Neural cell (in vitro differentiated cells): ENCODE measurements around the gene AGRP. TPM values are rescaled to one million over a fixed set of nuclear protein-coding genes. Genes with fewer than 3 reads are reported as not detected.

Source experiments
- H2AFZ ChIP-seq: fragments of 200-600, 300-800 bp; sonication (generic), shearing (Covaris generic); 2 replicates; pipeline ENCODE4 v1.6.0; 2014; ENCODE audit warnings: low read depth, mild to moderate bottlenecking, antibody characterized with exemption, low read length, moderate library complexity
- H3F3A ChIP-seq: fragments of 200-600 bp; shearing (Covaris generic); 2 replicates; pipeline ENCODE4 v1.6.1; 2016; ENCODE audit warnings: mild to moderate bottlenecking, moderate library complexity, mixed read lengths, antibody characterized with exemption, low read length; ENCODE audit not compliant: insufficient read depth, poor library complexity, severe bottlenecking
- H3K27ac ChIP-seq: fragments of 200-600, 300-800 bp; sonication (generic), shearing (Covaris generic); 2 replicates; pipeline ENCODE4 v1.5.1; 2014; ENCODE audit warnings: mild to moderate bottlenecking, low read length, moderate library complexity
- H3K27me3 ChIP-seq: fragments of 300-800, 200-600 bp; sonication (generic), shearing (Covaris generic); 2 replicates; pipeline ENCODE4 v1.6.0; 2014; ENCODE audit warnings: mild to moderate bottlenecking, low read depth, low read length, moderate library complexity; ENCODE audit not compliant: insufficient read depth
- H3K36me3 ChIP-seq: fragments of 300-800, 200-600 bp; sonication (generic), shearing (Covaris generic); 2 replicates; pipeline ENCODE4 v1.5.1; 2014; ENCODE audit warnings: mild to moderate bottlenecking, antibody characterized with exemption, low read length, moderate library complexity; ENCODE audit not compliant: insufficient read depth
- H3K4me2 ChIP-seq: fragments of 300-800, 200-600 bp; sonication (generic), shearing (Covaris generic); 2 replicates; pipeline ENCODE4 v1.6.0; 2014; ENCODE audit warnings: mild to moderate bottlenecking, low read length
- H3K4me3 ChIP-seq: fragments of 300-800, 200-600 bp; sonication (generic), shearing (Covaris generic); 2 replicates; pipeline ENCODE4 v1.5.1; 2014; ENCODE audit warnings: mild to moderate bottlenecking, low read length, moderate library complexity
- H3K79me2 ChIP-seq: fragments of 200-600 bp; shearing (Covaris generic); replicated peaks from 2 replicates; pipeline ENCODE4 v1.6.0; 2014; ENCODE audit warnings: mild to moderate bottlenecking, low read length, moderate library complexity; ENCODE audit not compliant: insufficient read depth
- H3K9ac ChIP-seq: fragments of 300-800, 200-600 bp; sonication (generic), shearing (Covaris generic); 2 replicates; pipeline ENCODE4 v1.6.1; 2016; ENCODE audit warnings: mild to moderate bottlenecking, low read length, mixed read lengths
- H3K9me2 ChIP-seq: fragments of 200-600 bp; shearing (Covaris generic); 2 replicates; pipeline ENCODE4 v1.6.1; 2016; ENCODE audit warnings: mild to moderate bottlenecking, low read length, mixed read lengths; ENCODE audit not compliant: insufficient read depth
- H3K9me3 ChIP-seq: fragments of 200-600, 300-800 bp; sonication (generic), shearing (Covaris generic); 2 replicates; pipeline ENCODE4 v1.6.1; 2016; ENCODE audit warnings: mild to moderate bottlenecking, mixed run types, low read length, moderate library complexity, mixed read lengths
- H4K20me1 ChIP-seq: fragments of 200-600 bp; shearing (Covaris generic); 2 replicates; pipeline ENCODE4 v1.6.1; 2016; ENCODE audit warnings: mild to moderate bottlenecking, mixed run types; ENCODE audit not compliant: insufficient read depth
- EP300 ChIP-seq: fragments of 450-650 bp; conservative IDR thresholded peaks from 2 replicates; pipeline ENCODE4 v1.6.1; 2014; ENCODE audit warnings: antibody characterized with exemption, mild to moderate bottlenecking, moderate library complexity; ENCODE audit not compliant: poor library complexity, severe bottlenecking
- EZH2 ChIP-seq: fragments of 200-600, 300-800 bp; shearing (Covaris generic), sonication (generic); IDR thresholded peaks from 2 replicates; pipeline ENCODE4 v1.6.1; 2014; ENCODE audit warnings: antibody characterized with exemption, low read length, borderline replicate concordance, mild to moderate bottlenecking; ENCODE audit not compliant: insufficient read depth, poor library complexity, severe bottlenecking
- MXI1 ChIP-seq: fragments of 450-650 bp; conservative IDR thresholded peaks from 2 replicates; pipeline ENCODE4 v1.6.1; 2014; ENCODE audit warnings: antibody characterized with exemption, mild to moderate bottlenecking; ENCODE audit not compliant: poor library complexity, severe bottlenecking
- POLR2AphosphoS5 ChIP-seq: IDR thresholded peaks from 2 replicates; pipeline ENCODE4 v1.6.1; 2012
- RAD21 ChIP-seq: fragments of 450-650 bp; conservative IDR thresholded peaks from 2 replicates; pipeline ENCODE4 v1.6.1; 2014; ENCODE audit warnings: antibody characterized with exemption, mild to moderate bottlenecking, moderate library complexity
- SMC3 ChIP-seq: fragments of 450-650 bp; conservative IDR thresholded peaks from 2 replicates; pipeline ENCODE4 v1.6.1; 2014; ENCODE audit warnings: antibody characterized with exemption, mild to moderate bottlenecking, moderate library complexity; ENCODE audit not compliant: poor library complexity
- TAF1 ChIP-seq: IDR thresholded peaks from 2 replicates; pipeline ENCODE4 v1.6.1; 2012; ENCODE audit warnings: low read depth
- polyA plus RNA-seq: library from polyadenylated mRNA; depleted of rRNA; stranded (reverse); fragments of >200 nt; gene quantifications from 2 replicates; pipeline ENCODE4 v1.2.3, GENCODE V29; 2014
- TF ChIP-seq, protein P1 (sequence below): IDR thresholded peaks from 2 replicates; pipeline ENCODE4 v1.6.1; 2012; ENCODE audit warnings: borderline replicate concordance
- TF ChIP-seq, protein P2 (sequence below): fragments of 450-650 bp; IDR thresholded peaks from 2 replicates; pipeline ENCODE4 v1.5.1; 2014; ENCODE audit warnings: antibody characterized with exemption, mild to moderate bottlenecking, moderate library complexity; ENCODE audit not compliant: poor library complexity, severe bottlenecking

The AGRP gene
- polyA plus RNA-seq, 1 donor from 2014 or later = not detected

GRCh38 chr16:67454852-67455251, 28.5 kb downstream of the AGRP start:
- H3K9ac ChIP-seq = no peak overlapping the region
- H3K36me3 ChIP-seq = no peaks in the 10 kb centered on the region
- H3K27me3 ChIP-seq = no peaks in the 10 kb centered on the region
- no peak overlapping the region for H3K4me2 ChIP-seq
- no peaks in the 10 kb centered on the region for H4K20me1 ChIP-seq
- H2AFZ ChIP-seq = no peak overlapping the region
- no peaks in the 10 kb centered on the region for H3K9me3 ChIP-seq
- H3K4me3 ChIP-seq = no peak overlapping the region
- TF ChIP-seq EZH2 = no peak
- no peak for TF ChIP-seq RAD21
- TF ChIP-seq, protein P1, sequence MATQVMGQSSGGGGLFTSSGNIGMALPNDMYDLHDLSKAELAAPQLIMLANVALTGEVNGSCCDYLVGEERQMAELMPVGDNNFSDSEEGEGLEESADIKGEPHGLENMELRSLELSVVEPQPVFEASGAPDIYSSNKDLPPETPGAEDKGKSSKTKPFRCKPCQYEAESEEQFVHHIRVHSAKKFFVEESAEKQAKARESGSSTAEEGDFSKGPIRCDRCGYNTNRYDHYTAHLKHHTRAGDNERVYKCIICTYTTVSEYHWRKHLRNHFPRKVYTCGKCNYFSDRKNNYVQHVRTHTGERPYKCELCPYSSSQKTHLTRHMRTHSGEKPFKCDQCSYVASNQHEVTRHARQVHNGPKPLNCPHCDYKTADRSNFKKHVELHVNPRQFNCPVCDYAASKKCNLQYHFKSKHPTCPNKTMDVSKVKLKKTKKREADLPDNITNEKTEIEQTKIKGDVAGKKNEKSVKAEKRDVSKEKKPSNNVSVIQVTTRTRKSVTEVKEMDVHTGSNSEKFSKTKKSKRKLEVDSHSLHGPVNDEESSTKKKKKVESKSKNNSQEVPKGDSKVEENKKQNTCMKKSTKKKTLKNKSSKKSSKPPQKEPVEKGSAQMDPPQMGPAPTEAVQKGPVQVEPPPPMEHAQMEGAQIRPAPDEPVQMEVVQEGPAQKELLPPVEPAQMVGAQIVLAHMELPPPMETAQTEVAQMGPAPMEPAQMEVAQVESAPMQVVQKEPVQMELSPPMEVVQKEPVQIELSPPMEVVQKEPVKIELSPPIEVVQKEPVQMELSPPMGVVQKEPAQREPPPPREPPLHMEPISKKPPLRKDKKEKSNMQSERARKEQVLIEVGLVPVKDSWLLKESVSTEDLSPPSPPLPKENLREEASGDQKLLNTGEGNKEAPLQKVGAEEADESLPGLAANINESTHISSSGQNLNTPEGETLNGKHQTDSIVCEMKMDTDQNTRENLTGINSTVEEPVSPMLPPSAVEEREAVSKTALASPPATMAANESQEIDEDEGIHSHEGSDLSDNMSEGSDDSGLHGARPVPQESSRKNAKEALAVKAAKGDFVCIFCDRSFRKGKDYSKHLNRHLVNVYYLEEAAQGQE = no peak
- TF ChIP-seq TAF1 = no peak
- no peak for TF ChIP-seq SMC3
- TF ChIP-seq, protein P2, sequence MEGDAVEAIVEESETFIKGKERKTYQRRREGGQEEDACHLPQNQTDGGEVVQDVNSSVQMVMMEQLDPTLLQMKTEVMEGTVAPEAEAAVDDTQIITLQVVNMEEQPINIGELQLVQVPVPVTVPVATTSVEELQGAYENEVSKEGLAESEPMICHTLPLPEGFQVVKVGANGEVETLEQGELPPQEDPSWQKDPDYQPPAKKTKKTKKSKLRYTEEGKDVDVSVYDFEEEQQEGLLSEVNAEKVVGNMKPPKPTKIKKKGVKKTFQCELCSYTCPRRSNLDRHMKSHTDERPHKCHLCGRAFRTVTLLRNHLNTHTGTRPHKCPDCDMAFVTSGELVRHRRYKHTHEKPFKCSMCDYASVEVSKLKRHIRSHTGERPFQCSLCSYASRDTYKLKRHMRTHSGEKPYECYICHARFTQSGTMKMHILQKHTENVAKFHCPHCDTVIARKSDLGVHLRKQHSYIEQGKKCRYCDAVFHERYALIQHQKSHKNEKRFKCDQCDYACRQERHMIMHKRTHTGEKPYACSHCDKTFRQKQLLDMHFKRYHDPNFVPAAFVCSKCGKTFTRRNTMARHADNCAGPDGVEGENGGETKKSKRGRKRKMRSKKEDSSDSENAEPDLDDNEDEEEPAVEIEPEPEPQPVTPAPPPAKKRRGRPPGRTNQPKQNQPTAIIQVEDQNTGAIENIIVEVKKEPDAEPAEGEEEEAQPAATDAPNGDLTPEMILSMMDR = no peak
- TF ChIP-seq EP300 = no peak
- no peak for TF ChIP-seq POLR2AphosphoS5
- TF ChIP-seq MXI1 = no peak
- H3K79me2 ChIP-seq = no peaks in the 10 kb centered on the region
- H3K27ac ChIP-seq = no peak overlapping the region
- H3K9me2 ChIP-seq = no peaks in the 10 kb centered on the region
- H3F3A ChIP-seq = no peaks in the 10 kb centered on the region

- H3K27me3 ChIP-seq = no peaks in the 10 kb centered on the region
- no peaks in the 10 kb centered on the region for H3K79me2 ChIP-seq
- no peaks in the 10 kb centered on the region for H3K36me3 ChIP-seq
- no peak overlapping the region for H3K4me3 ChIP-seq
- H4K20me1 ChIP-seq = no peaks in the 10 kb centered on the region
- TF ChIP-seq POLR2AphosphoS5 (no peak), EP300 (no peak), RAD21 (no peak), EZH2 (no peak), MXI1 (no peak), SMC3 (no peak), TAF1 (no peak)
- TF ChIP-seq, protein P1 = no peak
- TF ChIP-seq, protein P2 = no peak
- H3K9me3 ChIP-seq = no peaks in the 10 kb centered on the region
- no peaks in the 10 kb centered on the region for H3K9me2 ChIP-seq
- no peak overlapping the region for H2AFZ ChIP-seq
- no peak overlapping the region for H3K27ac ChIP-seq
- H3K4me2 ChIP-seq = no peak overlapping the region
- no peak overlapping the region for H3K9ac ChIP-seq
- no peaks in the 10 kb centered on the region for H3F3A ChIP-seq
These were observed 29.2 kb downstream of the AGRP start for GRCh38 chr16:67454104-67454503.
